PC-3 (cell line): Measurements from ENCODE around the gene DPH1.

ENCODE experiments used
- EZH2 ChIP-seq: fragments of 300-600 bp; sonication (generic); IDR thresholded peaks from one replicate; pipeline ENCODE4 v1.6.1; 2017; ENCODE audit warnings: antibody characterized with exemption, mild to moderate bottlenecking, low read length; ENCODE audit not compliant: unreplicated experiment
- EZH2phosphoT487 ChIP-seq: fragments of 300-600 bp; sonication (generic); IDR thresholded peaks from 2 replicates; pipeline ENCODE4 v1.6.1; 2018; ENCODE audit warnings: mild to moderate bottlenecking, antibody characterized with exemption, low read length, borderline replicate concordance

GRCh38 chr17:1989135-1989534 lies 40.8 kb upstream of the DPH1 start:
- TF ChIP-seq EZH2phosphoT487 (no peak), EZH2 (no peak)
